GM18517 (cell line): Measurements from ENCODE around the gene PEX7.
"Not testable (repeated sequence)": the region's sequence is repeated elsewhere in the genome, so short reads cannot be mapped to it uniquely, and the experiment has no call there.

Experiments used
- ATAC-seq: cut with Tn5 transposase; IDR thresholded peaks from one replicate; pipeline ENCODE4 v1.9.1; 2021; ENCODE audit warnings: mild to moderate bottlenecking, moderate library complexity; ENCODE audit not compliant: unreplicated experiment

The PEX7 gene

GRCh38 chr6:136822376-136823127 lies at the start of gene PEX7:
PEX7 (plus strand) TSS chr6:136822592; CDS start chr6:136822666, 74 bp downstream.
- ATAC-seq: peak; percentile 97

- ATAC-seq: peak; percentile 79
Observed at GRCh38 chr6:136772685-136773472, 49.5 kb upstream of the PEX7 start.

- no peak for ATAC-seq
Observed at GRCh38 chr6:136773473-136773796, 49.0 kb upstream of the PEX7 start.

- no peak for ATAC-seq
Observed at GRCh38 chr6:136774228-136775041, 48.0 kb upstream of the PEX7 start.

- ATAC-seq: no peak
Observed at GRCh38 chr6:136775081-136775480, 47.3 kb upstream of the PEX7 start.

GRCh38 chr6:136775548-136775947 lies 46.8 kb upstream of the PEX7 start:
- ATAC-seq: no peak

- ATAC-seq: no peak
Observed at GRCh38 chr6:136777651-136778050, 44.7 kb upstream of the PEX7 start.

- ATAC-seq: no peak
Observed at GRCh38 chr6:136779682-136780081, 42.7 kb upstream of the PEX7 start.

- ATAC-seq: no peak
Observed at GRCh38 chr6:136780972-136781371, 41.4 kb upstream of the PEX7 start.

- ATAC-seq: no peak
Observed at GRCh38 chr6:136782021-136782770, 40.2 kb upstream of the PEX7 start.

GRCh38 chr6:136783021-136783420 lies 39.4 kb upstream of the PEX7 start:
- no peak for ATAC-seq

- ATAC-seq: peak; percentile 71
Observed at GRCh38 chr6:136783495-136784270, 38.7 kb upstream of the PEX7 start.

- ATAC-seq: no peak
Observed at GRCh38 chr6:136784271-136784664, 38.1 kb upstream of the PEX7 start.

- no peak for ATAC-seq
Observed at GRCh38 chr6:136784910-136785746, 37.3 kb upstream of the PEX7 start.

- ATAC-seq: no peak
Observed at GRCh38 chr6:136786658-136787057, 35.7 kb upstream of the PEX7 start.

- no peak for ATAC-seq
Observed at GRCh38 chr6:136787726-136788068, 34.7 kb upstream of the PEX7 start.

- no peak for ATAC-seq
Observed at GRCh38 chr6:136788069-136788902, 34.1 kb upstream of the PEX7 start.

GRCh38 chr6:136789440-136789839 lies 33.0 kb upstream of the PEX7 start:
- not testable (repeated sequence) for ATAC-seq
